Subcutaneous abdominal adipose tissue (tissue), 5 donors: ENCODE data around the gene STXBP1.
A peak's percentile ranks its signal among the peaks of the same experiment; 100 is the strongest.
"Not testable (repeated sequence)": the region's sequence is repeated elsewhere in the genome, so short reads cannot be mapped to it uniquely, and the experiment has no call there.

Experiments
- H3K27ac ChIP-seq: one replicate; pipeline ENCODE4 v1.7.0; 2013; ENCODE audit warnings: low read depth, mild to moderate bottlenecking, inconsistent platforms, low read length, moderate library complexity
- H3K27me3 ChIP-seq, 5 donors: one replicate each; pipeline ENCODE4 v1.7.0; 2013; ENCODE audit warnings: low read length in 5 of 5, inconsistent platforms in 1 of 5; ENCODE audit not compliant: control insufficient read depth in 5 of 5, insufficient read depth in 4 of 5
- H3K36me3 ChIP-seq, 5 donors: one replicate each; pipeline ENCODE4 v1.7.0; 2013; ENCODE audit warnings: low read length in 5 of 5; ENCODE audit not compliant: control insufficient read depth in 5 of 5, insufficient read depth in 5 of 5
- H3K4me1 ChIP-seq, 5 donors: one replicate each; pipeline ENCODE4 v1.7.0; 2013; ENCODE audit warnings: low read length in 5 of 5, mild to moderate bottlenecking in 3 of 5, moderate library complexity in 1 of 5; ENCODE audit not compliant: control insufficient read depth in 5 of 5, insufficient read depth in 5 of 5
- H3K4me3 ChIP-seq, 5 donors: one replicate each; pipeline ENCODE4 v1.7.0; 2013; ENCODE audit warnings: low read length in 5 of 5, low read depth in 1 of 5
- H3K9ac ChIP-seq, 5 donors: one replicate each; pipeline ENCODE4 v1.7.0; 2013; ENCODE audit warnings: low read length in 5 of 5, mild to moderate bottlenecking in 4 of 5, moderate library complexity in 3 of 5
- H3K9me3 ChIP-seq, 5 donors: one replicate each; pipeline ENCODE4 v1.7.0; 2013; ENCODE audit warnings: low read length in 5 of 5; ENCODE audit not compliant: control insufficient read depth in 5 of 5
- donor health status: healthy.
- donor health status: healthy.
- donor health status: healthy.
- donor health status: healthy.
- donor health status: healthy.

Gene STXBP1

DNA sequence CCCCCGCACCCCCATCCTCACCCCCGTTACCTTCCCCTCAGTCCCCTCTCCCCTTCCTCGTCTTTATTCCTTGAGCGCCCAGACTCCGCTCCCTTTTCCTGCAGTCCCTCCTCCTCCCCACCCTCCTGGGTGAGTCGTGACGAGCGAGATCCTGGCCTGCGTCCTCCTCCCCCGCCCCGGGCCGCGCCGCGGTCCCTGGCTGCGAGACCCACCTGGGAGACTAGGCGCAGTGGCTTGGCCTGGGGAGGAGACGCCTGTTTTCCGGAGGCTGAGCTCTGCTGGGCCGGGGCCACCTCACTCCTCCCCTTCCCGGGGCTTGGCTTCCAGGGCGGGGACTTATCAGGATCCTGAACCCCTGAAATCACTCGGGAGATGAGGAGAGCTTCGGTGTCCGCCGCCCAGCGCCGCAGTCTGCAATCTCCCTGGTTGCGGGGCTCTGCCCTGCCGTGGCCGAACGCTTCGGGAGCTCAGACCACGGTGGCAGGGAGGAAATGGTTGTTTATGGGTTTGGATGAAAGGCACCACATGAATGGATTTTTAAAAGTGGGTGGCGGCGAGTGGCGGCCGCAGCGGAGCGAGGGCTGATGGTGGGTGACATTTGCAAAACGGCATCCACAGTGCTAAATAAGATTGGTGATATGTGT lies 984 bp downstream of the STXBP1 start:
- Histone ChIP-seq H3K27ac (peak overlapping the region; percentile 77), H3K9ac (peak overlapping the region; percentile 46 to 81 (median 68)), H3K27me3 (peaks cover 0 to 3% (median 0%) of the 10 kb centered on the region in 5 donors), H3K4me3 (peak overlapping the region; percentile 62 to 90 (median 84)), H3K4me1 (peaks cover 4 to 44% (median 37%) of the 10 kb centered on the region in 5 donors), H3K9me3 (no peaks in the 10 kb centered on the region), H3K36me3 (no peaks in the 10 kb centered on the region)

DNA sequence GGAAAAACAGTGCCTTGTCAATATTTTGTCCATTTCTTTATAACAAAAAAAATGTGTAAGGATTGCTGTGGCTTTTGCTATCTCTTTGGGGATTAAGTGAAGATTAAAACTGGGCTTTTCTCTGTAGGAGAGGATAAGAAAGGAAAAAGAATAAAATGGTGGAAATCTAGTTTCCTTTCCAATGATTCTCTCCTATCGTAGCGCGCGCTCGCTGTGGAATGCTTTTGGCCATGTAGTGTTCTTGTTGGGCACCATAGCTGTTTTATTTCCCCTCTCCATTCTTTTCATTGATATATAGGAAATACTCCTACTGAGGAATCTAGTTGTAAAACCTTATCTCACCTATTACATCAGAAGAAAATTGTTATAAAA lies 1.5 kb downstream of the STXBP1 start:
- Histone ChIP-seq H3K27me3 (peaks cover 0 to 3% (median 0%) of the 10 kb centered on the region in 5 donors), H3K27ac (peak overlapping the region; percentile 77), H3K9me3 (no peaks in the 10 kb centered on the region)

DNA sequence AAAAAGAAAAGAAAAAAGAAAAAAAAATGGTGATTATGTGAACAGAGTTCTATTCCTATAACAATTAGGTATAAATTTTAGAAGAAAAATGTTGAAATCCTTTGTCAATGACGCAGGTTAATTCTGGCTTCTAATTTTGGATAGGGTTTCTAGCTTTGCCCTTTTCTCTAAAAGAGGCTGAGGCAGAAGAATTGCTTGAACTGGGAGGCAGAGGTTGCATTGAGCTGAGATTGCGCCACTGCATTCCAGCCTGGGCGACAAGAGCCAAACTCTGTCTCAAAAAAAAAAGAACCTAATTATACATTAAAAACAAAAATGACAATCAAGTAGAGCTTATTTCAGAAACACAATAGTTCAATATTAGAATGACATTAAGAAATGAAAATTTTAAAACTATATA lies 2.9 kb downstream of the STXBP1 start:
- H3K36me3 ChIP-seq, result no peaks in the 10 kb centered on the region
- H3K27me3 ChIP-seq, result no peaks in the 10 kb centered on the region
- peaks cover 2 to 40% (median 30%) of the 10 kb centered on the region in 5 donors for H3K4me1 ChIP-seq
- peak overlapping the region; percentile 77 for H3K27ac ChIP-seq
- H3K9ac ChIP-seq, result no peak overlapping the region
- no peak overlapping the region for H3K4me3 ChIP-seq
- H3K9me3 ChIP-seq, result no peaks in the 10 kb centered on the region

More for the DNA sequence above, 1.5 kb downstream of the STXBP1 start:
- peak overlapping the region; percentile 46 to 81 (median 68) for H3K9ac ChIP-seq
- H3K36me3 ChIP-seq, result no peaks in the 10 kb centered on the region
- peaks cover 2 to 39% (median 32%) of the 10 kb centered on the region in 5 donors for H3K4me1 ChIP-seq
- peak overlapping the region; percentile 62 to 90 (median 84) for H3K4me3 ChIP-seq

DNA sequence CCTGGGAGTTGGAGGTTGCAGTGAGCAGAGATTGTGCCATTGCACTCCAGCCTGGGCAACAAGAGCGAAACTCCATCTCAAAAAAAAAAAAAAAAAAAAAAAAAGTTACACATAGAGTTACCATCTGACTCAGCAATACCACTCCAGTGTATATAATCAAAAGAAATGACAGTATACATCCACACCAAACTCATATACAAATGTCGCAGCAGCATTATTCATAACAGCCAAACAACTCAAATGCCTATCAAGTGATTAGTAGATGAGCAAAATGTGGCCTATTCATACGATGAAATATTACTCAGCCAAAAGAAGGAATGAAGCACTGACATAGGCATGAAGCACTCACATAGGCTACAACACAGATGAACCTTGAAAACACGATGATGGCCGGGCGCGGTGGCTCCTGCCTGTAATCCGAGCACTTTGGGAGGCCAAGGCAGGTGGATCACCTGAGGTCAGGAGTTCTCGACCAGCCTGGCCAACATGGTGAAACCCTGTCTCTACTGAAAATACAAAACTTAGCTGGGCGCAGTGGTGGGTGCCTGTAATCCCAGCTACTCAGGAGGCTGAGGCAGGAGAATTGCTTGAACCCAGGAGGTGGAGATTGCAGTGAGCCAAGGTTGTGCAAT lies 9.4 kb downstream of the STXBP1 start:
- not testable (repeated sequence) for H3K4me3 ChIP-seq

DNA sequence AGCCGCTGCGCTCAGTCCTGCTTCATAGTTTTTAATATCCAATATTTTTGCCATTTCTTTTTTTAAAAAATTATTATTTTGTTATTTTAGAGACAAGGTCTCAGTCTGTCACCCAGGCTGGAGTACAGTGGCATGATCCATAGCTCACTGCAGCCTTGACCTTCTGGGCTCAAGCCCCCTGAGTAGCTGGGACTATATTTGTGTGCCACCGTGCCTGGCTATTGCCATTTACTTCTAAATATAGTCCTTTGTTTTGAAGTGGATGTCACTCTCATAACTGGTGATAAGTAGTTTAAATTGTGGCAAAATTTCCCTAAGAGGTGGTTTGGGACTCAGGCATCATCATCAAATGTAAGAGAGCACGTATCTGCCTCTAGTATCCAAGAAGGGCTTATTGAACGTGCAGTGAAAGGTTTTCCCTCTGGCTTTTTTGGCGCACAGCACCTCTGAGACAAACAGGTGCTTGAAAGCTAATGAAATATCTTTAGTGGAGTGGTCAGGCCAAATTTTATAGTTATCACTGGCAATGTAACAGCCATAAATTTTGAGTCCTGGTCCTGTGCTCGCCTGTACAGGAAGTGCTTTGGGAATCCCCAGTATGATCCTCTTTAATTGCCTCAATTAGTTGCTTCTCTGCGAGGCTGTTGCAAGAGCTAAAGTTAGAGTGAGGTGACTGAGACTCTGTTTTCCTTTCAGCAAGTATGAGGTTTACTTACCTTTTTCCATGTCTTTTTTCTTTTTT lies 14.8 kb downstream of the STXBP1 start:
- H3K27me3 ChIP-seq, result no peaks in the 10 kb centered on the region
- no peak overlapping the region for H3K9ac ChIP-seq
- H3K27ac ChIP-seq, result no peak overlapping the region
- no peaks in the 10 kb centered on the region for H3K9me3 ChIP-seq
- no peak overlapping the region for H3K4me3 ChIP-seq
- no peaks in the 10 kb centered on the region for H3K36me3 ChIP-seq
- H3K4me1 ChIP-seq, result peaks cover 7 to 31% (median 20%) of the 10 kb centered on the region in 5 donors

More for the DNA sequence above, 9.4 kb downstream of the STXBP1 start:
- H3K4me1 ChIP-seq, result peaks cover 0 to 18% (median 5%) of the 10 kb centered on the region in 5 donors
- not testable (repeated sequence) for H3K9ac ChIP-seq, H3K9me3 ChIP-seq, H3K27me3 ChIP-seq, H3K27ac ChIP-seq, H3K36me3 ChIP-seq

DNA sequence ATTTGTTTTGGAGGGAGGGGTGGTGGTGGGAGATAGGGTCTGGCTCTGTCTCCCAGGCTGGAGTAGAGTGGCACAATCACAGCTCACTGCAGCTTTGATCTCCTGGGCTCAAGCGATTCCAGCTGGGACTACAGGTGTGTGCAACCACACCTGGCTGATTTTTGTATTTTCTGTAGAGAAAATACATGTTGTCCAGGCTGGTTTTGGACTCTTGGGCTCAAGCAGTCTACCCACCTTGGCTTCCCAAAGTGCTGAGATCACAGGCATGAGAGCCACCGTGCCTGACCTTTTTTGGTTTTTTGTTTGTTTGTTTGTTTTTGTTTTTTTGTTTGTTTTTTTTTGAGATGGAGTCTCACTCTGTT lies 15.4 kb downstream of the STXBP1 start:
- H3K9me3 ChIP-seq, result no peaks in the 10 kb centered on the region
- H3K4me3 ChIP-seq, result no peak overlapping the region
- no peak overlapping the region for H3K9ac ChIP-seq
- no peaks in the 10 kb centered on the region for H3K36me3 ChIP-seq
- H3K27me3 ChIP-seq, result no peaks in the 10 kb centered on the region
- no peak overlapping the region for H3K27ac ChIP-seq
- H3K4me1 ChIP-seq, result peaks cover 7 to 26% (median 19%) of the 10 kb centered on the region in 5 donors

DNA sequence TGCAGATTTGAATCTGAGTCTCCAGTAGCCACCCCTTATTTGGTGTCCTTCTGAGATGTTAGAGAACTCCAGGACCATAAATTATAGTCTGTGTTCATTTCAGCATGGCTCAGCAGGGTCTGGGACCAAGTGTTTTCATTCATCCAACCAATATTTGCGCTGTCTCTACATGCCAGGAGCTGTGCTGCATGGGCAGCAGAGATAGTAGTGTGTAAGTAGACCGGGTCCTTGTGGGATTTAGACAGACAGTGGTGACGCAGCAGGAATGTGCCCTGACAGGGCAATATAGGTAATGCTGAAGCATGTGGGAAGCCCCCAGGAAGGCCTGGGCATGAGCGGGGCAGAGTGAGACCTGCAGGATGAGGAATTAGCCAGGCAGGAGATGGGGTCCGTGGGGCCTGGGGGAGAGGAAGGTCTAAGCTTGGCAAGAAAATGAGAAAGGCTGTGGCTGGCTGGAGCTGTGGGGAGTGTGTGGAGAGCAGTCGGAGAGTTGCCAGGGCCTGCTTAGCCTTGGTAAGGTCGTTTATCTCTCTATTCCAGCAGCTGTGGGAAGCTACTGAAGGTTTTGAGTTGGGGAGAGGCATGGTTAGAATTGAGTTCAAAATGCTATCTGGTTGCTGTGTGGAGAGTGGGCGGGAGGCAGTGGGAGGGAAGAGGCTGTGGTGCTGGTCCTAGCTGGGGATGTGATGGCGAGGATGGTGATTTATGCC lies 16.8 kb downstream of the STXBP1 start:
- H3K4me1 ChIP-seq, result peaks cover 7 to 32% (median 24%) of the 10 kb centered on the region in 5 donors
- H3K9ac ChIP-seq, result peak overlapping the region in 2 of 5 donors; percentile 18 to 36
- H3K4me3 ChIP-seq, result peak overlapping the region in 1 of 5 donors; percentile 9
- H3K27me3 ChIP-seq, result no peaks in the 10 kb centered on the region
- peak overlapping the region; percentile 75 for H3K27ac ChIP-seq
- H3K9me3 ChIP-seq, result no peaks in the 10 kb centered on the region
- no peaks in the 10 kb centered on the region for H3K36me3 ChIP-seq

DNA sequence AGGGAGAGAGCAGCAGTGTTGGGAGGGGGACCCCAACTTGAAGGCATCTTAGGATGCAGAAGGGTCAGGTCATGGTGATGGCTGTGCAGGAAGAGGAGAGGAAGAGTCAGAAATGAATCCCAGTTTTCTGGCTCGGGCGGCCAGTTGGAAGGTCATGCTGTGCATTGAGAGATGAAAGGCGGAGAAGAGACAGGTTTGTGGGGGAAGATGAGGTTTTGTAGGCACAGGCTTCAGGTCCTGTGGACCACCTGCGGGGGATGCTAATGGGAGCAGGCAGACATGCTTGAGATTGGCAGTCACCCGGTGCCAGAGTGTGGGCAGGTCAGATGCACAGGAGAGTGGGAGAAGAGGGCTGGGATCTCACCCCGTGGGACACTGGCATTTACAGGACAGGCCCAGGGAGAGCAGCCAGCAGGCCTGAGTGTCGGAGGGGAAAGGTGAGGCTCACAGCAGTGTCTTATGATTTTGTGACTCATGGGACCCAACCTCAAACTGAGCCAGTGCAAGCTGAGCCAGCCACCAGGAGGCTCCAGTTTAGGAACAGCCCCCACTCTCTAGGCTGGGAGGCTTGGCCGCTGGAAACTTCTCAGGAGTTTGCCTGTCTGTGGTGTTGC lies 17.5 kb downstream of the STXBP1 start:
- H3K27ac ChIP-seq, result peak overlapping the region; percentile 75
- peak overlapping the region in 1 of 5 donors; percentile 36 for H3K9ac ChIP-seq
- H3K27me3 ChIP-seq, result no peaks in the 10 kb centered on the region
- no peaks in the 10 kb centered on the region for H3K36me3 ChIP-seq
- no peak overlapping the region for H3K4me3 ChIP-seq
- no peaks in the 10 kb centered on the region for H3K9me3 ChIP-seq
- peaks cover 7 to 38% (median 29%) of the 10 kb centered on the region in 5 donors for H3K4me1 ChIP-seq

DNA sequence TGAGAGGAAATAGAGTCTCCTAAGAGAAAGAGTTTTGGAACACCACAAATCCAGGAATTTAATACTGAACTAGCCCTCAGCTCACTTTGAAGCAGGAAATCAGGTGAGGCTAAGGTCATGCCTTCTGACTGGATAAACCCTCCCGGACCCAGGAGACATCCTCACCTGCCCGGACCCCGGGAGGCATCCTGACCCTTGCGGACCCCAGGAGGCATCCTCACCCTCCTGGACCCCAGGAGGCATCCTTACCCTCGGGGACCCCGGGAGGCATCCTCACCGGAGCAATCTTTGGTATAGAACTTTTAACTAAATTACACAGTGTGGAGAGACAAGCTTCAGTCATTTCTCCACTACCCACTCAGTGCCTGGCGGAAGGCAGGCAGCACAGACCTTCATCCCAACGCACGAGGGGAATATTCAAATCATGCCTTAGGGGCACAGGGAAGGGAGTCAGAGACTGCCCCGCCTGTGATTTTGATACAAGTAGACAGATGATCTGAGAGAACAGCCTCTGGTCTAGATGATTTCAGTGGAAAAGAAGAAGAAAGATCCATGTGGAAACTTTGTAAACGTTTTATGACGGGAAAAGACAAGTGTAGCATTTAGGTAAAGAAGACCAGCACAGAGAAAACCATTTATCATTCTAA lies 21.3 kb downstream of the STXBP1 start:
- no peak overlapping the region for H3K9ac ChIP-seq
- H3K27me3 ChIP-seq, result no peaks in the 10 kb centered on the region
- no peak overlapping the region for H3K4me3 ChIP-seq
- peak overlapping the region; percentile 26 for H3K27ac ChIP-seq
- no peaks in the 10 kb centered on the region for H3K9me3 ChIP-seq
- no peaks in the 10 kb centered on the region for H3K36me3 ChIP-seq
- H3K4me1 ChIP-seq, result peaks cover 7 to 49% (median 29%) of the 10 kb centered on the region in 5 donors
